Ovary (tissue), 9 donors: ENCODE measurements around the gene PET100. TPM values are rescaled to one million over a fixed set of nuclear protein-coding genes. Genes with fewer than 3 reads are reported as not detected.

Source experiments
- DNase-seq, 5 donors: peaks; one replicate each; pipeline ENCODE4 v3.0.0-alpha.2; 2019 to 2020
- H3K27ac ChIP-seq, 2 donors: fragments of 200-600 bp; one replicate each; pipeline versions ENCODE4 v1.5.1 to v1.8.0; 2019 to 2022
- H3K27me3 ChIP-seq: fragments of 200-600 bp; one replicate; pipeline ENCODE4 v1.8.0; 2022
- H3K36me3 ChIP-seq: fragments of 200-600 bp; sonication (generic); one replicate; pipeline ENCODE4 v1.5.1; 2019
- H3K4me1 ChIP-seq: one replicate; pipeline ENCODE4 v1.8.1; 2013; ENCODE audit warnings: mild to moderate bottlenecking, moderate library complexity; ENCODE audit not compliant: insufficient read depth
- H3K4me3 ChIP-seq: fragments of 200-600 bp; sonication (generic); one replicate; pipeline ENCODE4 v1.5.1; 2017
- H3K9me3 ChIP-seq, 2 donors: fragments of 200-600 bp in 1 of 2; sonication (generic) in 1 of 2; one replicate each; pipeline versions ENCODE4 v1.5.1 to v1.8.1; 2013 to 2019; ENCODE audit warnings: mild to moderate bottlenecking in 1 of 2, moderate library complexity in 1 of 2
- CTCF ChIP-seq, 3 donors: fragments of 450-650 bp in 2 of 3; fragments of 200-600 bp in 1 of 3; IDR thresholded peaks; one replicate each; pipeline versions ENCODE4 v1.5.1 to v1.8.0; 2016 to 2022; ENCODE audit warnings: antibody characterized with exemption in 3 of 3, mild to moderate bottlenecking in 1 of 3
- EP300 ChIP-seq: sonication (generic); formaldehyde crosslinking; IDR thresholded peaks from one replicate; pipeline ENCODE4 v1.6.1; 2017; ENCODE audit warnings: antibody characterized with exemption
- POLR2A ChIP-seq: fragments of 450-650 bp; IDR thresholded peaks from one replicate; pipeline ENCODE4 v1.6.1; 2017; ENCODE audit warnings: antibody characterized with exemption, mild to moderate bottlenecking, moderate library complexity
- whole genome bisulfite sequencing, 3 donors: extraction: QIAGEN DNeasy Blood & Tissue Kit in 1 of 3; methylation state at CpG; one replicate each; pipeline versions ENCODE4 v1.1.5 to v1.1.7; 2013 to 2017; 5-methylcytosine and 5-hydroxymethylcytosine counted together
- intact Hi-C, 4 donors: fragments of 100-400 bp; cut with DNase I; formaldehyde crosslinking; loops; one replicate each; pipeline versions ENCODE4 v1.11.0 to v1.15.1; 2022 to 2023
- polyA plus RNA-seq, 2 donors: library from polyadenylated mRNA; stranded (reverse); fragments of 200-250 nt in 1 of 2; fragments of 350-450 nt in 1 of 2; fragmentation: Illumina TruSeq in 1 of 2; extraction: RNeasy Lipid Tissue Mini Kit (QIAGEN cat#74804) in 1 of 2; gene quantifications; one replicate each; pipeline ENCODE4 v1.2.3, GENCODE V29; 2013 to 2014
- total RNA-seq, 7 donors: library from RNA; depleted of rRNA in 2 of 7; stranded (reverse); fragments of >200 nt in 2 of 7; fragmentation: NEBNext Ultra II Directional in 3 of 7; extraction: Animal tissue kit (Norgen Biotek cat#: 25700) in 3 of 7; gene quantifications; one replicate each; pipeline versions ENCODE4 v1.1.0 to v1.2.4, GENCODE V29; 2016 to 2023
- donor health status: DM: no; HTN: no; CAD: no; lungs with moderate emphysema.
- donor health status: DM: no; HTN: no; CAD: no.
- donor health status: Bipolar disorder and iron deficiency.
- donor health status: DM: yes; HTN: yes; CAD: no.
- donor health status: DM: no; HTN: no; CAD: no.
- donor health status: DM: yes; HTN: yes; CAD: no.

The PET100 gene
- total and polyA plus RNA-seq, 9 donors: 11.9 to 77.8 (median 53.7) TPM

- Histone ChIP-seq H3K27ac (no peak overlapping the region), H3K36me3 (no peaks in the 10 kb centered on the region), H3K4me1 (no peaks in the 10 kb centered on the region), H3K9me3 (no peaks in the 10 kb centered on the region), H3K4me3 (no peak overlapping the region), H3K27me3 (no peaks in the 10 kb centered on the region)
- TF ChIP-seq POLR2A (no peak), CTCF (IDR thresholded peaks at IDR 0.05) (no peak), EP300 (no peak)
- WGBS, 3 donors: 82 to 87% (median 84%) methylated on average over 14 of the region's 14 CpGs
- intact Hi-C loops: no loop called here
- no peak for DNase-seq
Measured at GRCh38 chr19:7662657-7663056, 33.1 kb downstream of the PET100 start.

- Histone ChIP-seq H3K4me3 (no peak overlapping the region), H3K36me3 (no peaks in the 10 kb centered on the region), H3K9me3 (no peaks in the 10 kb centered on the region), H3K27ac (no peak overlapping the region), H3K4me1 (no peaks in the 10 kb centered on the region), H3K27me3 (no peaks in the 10 kb centered on the region)
- TF ChIP-seq CTCF (IDR thresholded peaks at IDR 0.05): no peak
- no peak for TF ChIP-seq POLR2A
- TF ChIP-seq EP300: no peak
- no peak for DNase-seq
- 59 to 72% (median 63%) methylated on average over 7 of the region's 7 CpGs for WGBS, 3 donors
- intact Hi-C loops: no loop called here
Measured at GRCh38 chr19:7663706-7664105, 34.1 kb downstream of the PET100 start.

- intact Hi-C loops: no loop called here
- WGBS, 3 donors: 15 to 20% (median 16%) methylated on average over 4 of the region's 4 CpGs
- no peak overlapping the region for H3K27ac ChIP-seq
- no peaks in the 10 kb centered on the region for H3K27me3 ChIP-seq
- no peaks in the 10 kb centered on the region for H3K4me1 ChIP-seq
- H3K9me3 ChIP-seq: no peaks in the 10 kb centered on the region
- no peak for TF ChIP-seq EP300
- no peak for TF ChIP-seq CTCF (IDR thresholded peaks at IDR 0.05)
- TF ChIP-seq POLR2A: no peak
- no peaks in the 10 kb centered on the region for H3K36me3 ChIP-seq
- no peak overlapping the region for H3K4me3 ChIP-seq
- DNase-seq: no peak
Measured at GRCh38 chr19:7665076-7665475, 35.5 kb downstream of the PET100 start.

- DNase-seq: no peak
- WGBS, 3 donors: 70 to 77% (median 73%) methylated on average over 9 of the region's 9 CpGs
Measured at GRCh38 chr19:7668842-7669241, 39.2 kb downstream of the PET100 start, which contains the start of gene RETN. Gene RETN (plus strand): TSS chr19:7669049. CDS start chr19:7669327, 278 bp downstream.

More at GRCh38 chr19:7668842-7669241, 39.2 kb downstream of the PET100 start, which contains the start of gene RETN:
- Histone ChIP-seq H3K4me1 (no peaks in the 10 kb centered on the region), H3K27me3 (no peaks in the 10 kb centered on the region), H3K9me3 (no peaks in the 10 kb centered on the region), H3K4me3 (no peak within 1 kb of the TSS), H3K27ac (no peak within 1 kb of the TSS), H3K36me3 (no peaks in the 10 kb centered on the region)
- no peak for TF ChIP-seq CTCF (IDR thresholded peaks at IDR 0.05)
- TF ChIP-seq POLR2A: no peak
- no peak for TF ChIP-seq EP300
- intact Hi-C loops: no loop called here
